ENCODE data around the gene ZNF500. TPM values are rescaled to one million over a fixed set of nuclear protein-coding genes. Genes with fewer than 3 reads are reported as not detected.
A peak's percentile ranks its signal among the peaks of the same experiment; 100 is the strongest.

Gene ZNF500
- total RNA-seq, 1 experiment from 2014 or later, result 23.6 TPM

DNA sequence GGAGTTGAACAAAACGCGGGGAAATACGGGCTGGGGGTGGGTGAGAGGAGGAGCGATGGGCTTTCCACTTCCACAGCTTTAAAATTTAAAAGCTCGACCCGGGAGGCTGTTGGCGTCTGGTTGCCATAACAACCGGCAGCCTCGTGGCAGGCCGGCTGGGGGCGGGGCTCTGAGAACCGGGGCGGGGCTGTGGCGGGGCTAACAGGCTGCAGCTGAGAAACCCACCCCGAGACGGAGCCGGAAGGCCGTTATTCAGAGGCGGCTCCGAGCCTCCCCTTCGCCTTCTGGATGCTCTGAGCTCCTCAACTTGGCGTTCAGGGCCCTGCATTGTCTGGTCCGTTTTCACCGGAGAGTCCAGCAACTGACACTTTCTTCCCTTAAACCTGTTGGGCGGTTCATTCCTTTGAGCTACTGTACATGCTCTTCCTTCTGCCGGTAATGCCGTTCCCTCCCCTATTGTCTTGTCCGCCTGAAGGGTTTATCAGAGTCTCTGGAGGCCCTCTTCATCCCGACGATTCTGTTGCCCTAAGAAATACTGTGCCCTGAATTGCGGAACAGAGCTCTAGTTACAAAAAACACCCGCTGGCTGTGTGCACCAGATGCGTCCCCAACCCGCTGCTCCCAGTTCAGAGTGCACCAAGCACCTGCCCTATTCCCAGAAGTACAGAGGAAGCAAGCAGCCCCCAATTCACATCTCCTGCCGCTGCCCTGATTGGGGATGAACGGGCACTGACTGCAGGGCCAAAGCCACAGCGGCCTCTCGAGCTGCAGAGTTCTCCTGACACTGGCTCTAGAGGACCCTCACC lies 32.0 kb downstream of the ZNF500 start:
- CTCF ChIA-PET, result interaction anchor here (0.5 to 1.6 kb wide), 10 partner anchors 14 to 363 kb away, joined by 3 to 5 read pairs (median 4); partner anchors contain the start of genes MGRN1 and ZNF500
- peak overlapping the region; percentile 97 for H3K27ac Mint-ChIP-seq (ENCODE audit: unreplicated experiment)
- intact Hi-C loops (cut with micrococcal nuclease; ENCODE audit: unreplicated experiment), result loop anchor here (10.0 kb wide), 1 partner anchor 220 kb away; the partner anchor contains the start of gene SEC14L5
- H3K36me3 Mint-ChIP-seq (ENCODE audit: insufficient read depth, unreplicated experiment), result peaks cover 37% of the 10 kb centered on the region
- H3K27me3 Mint-ChIP-seq (ENCODE audit: unreplicated experiment), result peaks cover 14% of the 10 kb centered on the region
- peak overlapping the region; percentile 99 for H3K4me3 Mint-ChIP-seq (ENCODE audit: low read depth, unreplicated experiment)
- H3K4me1 Mint-ChIP-seq (ENCODE audit: low read depth, unreplicated experiment), result peaks cover 17% of the 10 kb centered on the region
- TF ChIP-seq, protein P1, sequence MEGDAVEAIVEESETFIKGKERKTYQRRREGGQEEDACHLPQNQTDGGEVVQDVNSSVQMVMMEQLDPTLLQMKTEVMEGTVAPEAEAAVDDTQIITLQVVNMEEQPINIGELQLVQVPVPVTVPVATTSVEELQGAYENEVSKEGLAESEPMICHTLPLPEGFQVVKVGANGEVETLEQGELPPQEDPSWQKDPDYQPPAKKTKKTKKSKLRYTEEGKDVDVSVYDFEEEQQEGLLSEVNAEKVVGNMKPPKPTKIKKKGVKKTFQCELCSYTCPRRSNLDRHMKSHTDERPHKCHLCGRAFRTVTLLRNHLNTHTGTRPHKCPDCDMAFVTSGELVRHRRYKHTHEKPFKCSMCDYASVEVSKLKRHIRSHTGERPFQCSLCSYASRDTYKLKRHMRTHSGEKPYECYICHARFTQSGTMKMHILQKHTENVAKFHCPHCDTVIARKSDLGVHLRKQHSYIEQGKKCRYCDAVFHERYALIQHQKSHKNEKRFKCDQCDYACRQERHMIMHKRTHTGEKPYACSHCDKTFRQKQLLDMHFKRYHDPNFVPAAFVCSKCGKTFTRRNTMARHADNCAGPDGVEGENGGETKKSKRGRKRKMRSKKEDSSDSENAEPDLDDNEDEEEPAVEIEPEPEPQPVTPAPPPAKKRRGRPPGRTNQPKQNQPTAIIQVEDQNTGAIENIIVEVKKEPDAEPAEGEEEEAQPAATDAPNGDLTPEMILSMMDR (IDR thresholded peaks at IDR 0.05; ENCODE audit: unreplicated experiment), result no peak
- H3K9me3 Mint-ChIP-seq (ENCODE audit: low read depth, unreplicated experiment), result no peaks in the 10 kb centered on the region
- peak; percentile 95 for DNase-seq
- no TSS peak for BruUV-seq (replicated peaks)

DNA sequence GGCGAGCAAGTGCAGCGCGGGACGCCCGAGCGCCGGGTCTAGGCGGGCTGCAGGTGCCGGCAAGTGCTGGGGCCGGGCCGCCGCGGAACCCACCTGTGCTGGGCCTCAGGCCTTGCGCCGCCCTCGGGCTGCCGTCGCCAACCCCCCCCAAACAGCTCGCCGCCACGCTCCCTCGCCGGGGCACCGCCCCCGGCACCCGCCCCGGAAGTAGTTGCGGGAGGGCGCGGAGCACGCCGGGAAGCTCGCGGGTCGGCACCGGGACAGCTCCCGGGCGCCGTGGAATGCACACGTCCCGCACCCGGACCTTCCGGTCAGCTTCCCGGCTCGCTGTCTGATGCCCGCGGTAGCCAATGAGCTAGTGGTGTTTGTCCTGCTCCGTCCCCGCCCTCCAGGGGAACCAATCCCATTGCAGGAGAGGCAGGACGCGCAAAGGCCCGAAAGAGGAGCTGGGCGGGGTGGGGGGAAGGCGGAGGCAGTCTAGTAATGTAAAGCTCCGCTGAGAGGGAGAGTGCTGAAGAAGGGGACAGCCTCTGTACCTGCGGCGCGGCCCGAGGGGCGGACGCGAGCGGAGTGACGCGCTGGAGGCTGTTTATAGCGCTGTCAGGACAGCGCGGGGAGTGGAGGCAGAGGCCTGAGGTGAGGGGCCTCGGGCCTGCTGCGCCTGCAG lies 32.8 kb downstream of the ZNF500 start, which contains the start of the genes ANKS3 and DNAAF8:
Gene ANKS3, minus strand, starts transcription at position 209 of the 667 bp plus-strand sequence. CDS start 4,122 bp downstream, outside the sequence.
Gene DNAAF8, plus strand, starts transcription at position 475 of the 667 bp plus-strand sequence. CDS start 1,978 bp downstream, outside the sequence.
- DNase-seq, result peak; percentile 98
- Mint-ChIP-seq H3K9me3 (ENCODE audit: low read depth, unreplicated experiment) (no peaks in the 10 kb centered on the region), H3K27ac (ENCODE audit: unreplicated experiment) (peak within 1 kb of the TSS; percentile 97), H3K27me3 (ENCODE audit: unreplicated experiment) (peaks cover 14% of the 10 kb centered on the region), H3K4me1 (ENCODE audit: low read depth, unreplicated experiment) (peaks cover 17% of the 10 kb centered on the region), H3K4me3 (ENCODE audit: low read depth, unreplicated experiment) (peak within 1 kb of the TSS; percentile 99), H3K36me3 (ENCODE audit: insufficient read depth, unreplicated experiment) (peaks cover 37% of the 10 kb centered on the region)
- TSS peak; percentile 34 for BruUV-seq (replicated peaks)
- TF ChIP-seq, protein P1 (IDR thresholded peaks at IDR 0.05; ENCODE audit: unreplicated experiment), result no peak
- intact Hi-C loops (cut with micrococcal nuclease; ENCODE audit: unreplicated experiment), result loop anchor here (10.0 kb wide), 1 partner anchor 221 kb away; the partner anchor contains the start of gene SEC14L5
- CTCF ChIA-PET, result interaction anchor here (0.5 to 1.6 kb wide), 10 partner anchors 12 to 364 kb away, joined by 3 to 5 read pairs (median 4); partner anchors contain the start of genes MGRN1 and ZNF500

DNA sequence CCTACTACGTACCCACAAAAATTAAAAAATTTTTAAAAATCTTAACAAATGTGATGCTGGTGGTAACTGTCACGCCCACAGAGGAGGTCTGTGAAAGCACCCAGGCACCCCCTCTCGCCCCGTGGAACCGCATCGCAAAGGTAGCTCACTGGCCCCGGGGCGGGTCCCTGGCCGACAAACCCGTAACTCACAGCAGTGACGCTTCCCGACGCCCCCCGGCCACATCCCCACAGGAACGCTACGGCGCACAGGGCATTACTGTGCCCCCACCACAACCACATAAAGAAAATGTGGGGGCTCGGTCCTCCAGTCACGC lies 33.3 kb downstream of the ZNF500 start:
- no TSS peak for BruUV-seq (replicated peaks)
- Mint-ChIP-seq H3K36me3 (ENCODE audit: insufficient read depth, unreplicated experiment) (peaks cover 41% of the 10 kb centered on the region), H3K4me1 (ENCODE audit: low read depth, unreplicated experiment) (peaks cover 17% of the 10 kb centered on the region), H3K4me3 (ENCODE audit: low read depth, unreplicated experiment) (peak overlapping the region; percentile 99), H3K27me3 (ENCODE audit: unreplicated experiment) (peaks cover 14% of the 10 kb centered on the region), H3K9me3 (ENCODE audit: low read depth, unreplicated experiment) (no peaks in the 10 kb centered on the region), H3K27ac (ENCODE audit: unreplicated experiment) (peak overlapping the region; percentile 97)
- intact Hi-C loops (cut with micrococcal nuclease; ENCODE audit: unreplicated experiment), result loop anchor here (10.0 kb wide), 1 partner anchor 221 kb away; the partner anchor contains the start of gene SEC14L5
- TF ChIP-seq, protein P1 (IDR thresholded peaks at IDR 0.05; ENCODE audit: unreplicated experiment), result no peak
- CTCF ChIA-PET, result interaction anchor here (0.7 to 1.6 kb wide), 9 partner anchors 11 to 365 kb away, joined by 3 to 5 read pairs (median 4); partner anchors contain the start of genes MGRN1 and ZNF500
- DNase-seq, result peak; percentile 23

DNA sequence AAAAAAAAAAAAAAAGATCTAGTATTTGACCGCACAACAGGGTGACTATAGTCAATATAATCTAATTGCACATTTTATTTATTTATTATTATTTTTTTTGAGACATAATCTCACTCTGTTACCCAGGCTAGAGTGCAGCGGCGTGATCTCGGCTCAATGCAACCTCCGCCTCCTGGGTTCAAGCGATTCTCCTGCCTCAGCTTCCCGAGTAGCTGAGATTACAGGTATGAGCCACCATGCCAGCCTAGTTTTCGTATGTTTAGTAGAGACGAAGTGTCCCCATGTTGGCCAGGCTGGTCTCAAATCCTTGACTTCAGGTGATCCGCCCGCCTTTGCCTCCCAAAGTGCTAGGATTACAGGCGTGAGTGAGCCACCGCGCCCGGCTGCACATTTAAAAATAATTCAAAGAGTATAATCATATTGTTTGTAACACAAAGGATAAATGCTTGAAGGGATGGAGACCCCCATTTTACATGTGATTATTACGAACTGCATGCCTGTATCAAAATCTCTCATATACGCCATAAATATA lies 33.7 kb downstream of the ZNF500 start:
- H3K27me3 Mint-ChIP-seq (ENCODE audit: unreplicated experiment), result peaks cover 10% of the 10 kb centered on the region
- peaks cover 46% of the 10 kb centered on the region for H3K36me3 Mint-ChIP-seq (ENCODE audit: insufficient read depth, unreplicated experiment)
- no peak overlapping the region for H3K27ac Mint-ChIP-seq (ENCODE audit: unreplicated experiment)
- H3K4me3 Mint-ChIP-seq (ENCODE audit: low read depth, unreplicated experiment), result peak overlapping the region; percentile 99
- peaks cover 17% of the 10 kb centered on the region for H3K4me1 Mint-ChIP-seq (ENCODE audit: low read depth, unreplicated experiment)
- intact Hi-C loops (cut with micrococcal nuclease; ENCODE audit: unreplicated experiment), result loop anchor here (10.0 kb wide), 1 partner anchor 222 kb away; the partner anchor contains the start of gene SEC14L5
- CTCF ChIA-PET, result interaction anchor here (0.8 to 1.6 kb wide), 4 partner anchors 11 to 359 kb away, joined by 4 to 5 read pairs (median 4); no protein-coding TSS in a partner anchor
- no TSS peak for BruUV-seq (replicated peaks)
- TF ChIP-seq, protein P1 (IDR thresholded peaks at IDR 0.05; ENCODE audit: unreplicated experiment), result no peak
- no peaks in the 10 kb centered on the region for H3K9me3 Mint-ChIP-seq (ENCODE audit: low read depth, unreplicated experiment)
- DNase-seq, result no peak
